Neural progenitor cell (in vitro differentiated cells): Measurements from ENCODE around the gene RFXAP. TPM values are rescaled to one million over a fixed set of nuclear protein-coding genes. Genes with fewer than 3 reads are reported as not detected.
"Not testable (repeated sequence)": the region's sequence is repeated elsewhere in the genome, so short reads cannot be mapped to it uniquely, and the experiment has no call there.

Experiments
- DNase-seq: peaks from one replicate; pipeline ENCODE4 v3.0.0-alpha.2; 2016; ENCODE audit warnings: low spot score
- H2AFZ ChIP-seq: fragments of 200-600 bp; sonication (generic); replicated peaks from 2 replicates; pipeline ENCODE4 v1.6.1; 2016; ENCODE audit warnings: antibody characterized with exemption
- H3F3A ChIP-seq: fragments of 200-600 bp; sonication (generic); 2 replicates; pipeline ENCODE4 v1.6.1; 2016; ENCODE audit warnings: antibody characterized with exemption, low read depth
- H3K27ac ChIP-seq: fragments of 200-600 bp; sonication (generic); 2 replicates; pipeline ENCODE4 v1.5.1; 2016; ENCODE audit warnings: mild to moderate bottlenecking
- H3K27me3 ChIP-seq: fragments of 200-600 bp; sonication (generic); 2 replicates; pipeline ENCODE4 v1.6.1; 2016; ENCODE audit warnings: mild to moderate bottlenecking, moderate library complexity
- H3K36me3 ChIP-seq: fragments of 200-600 bp; sonication (generic); 2 replicates; pipeline ENCODE4 v1.5.1; 2016
- H3K4me1 ChIP-seq: fragments of 200-600 bp; sonication (generic); 2 replicates; pipeline ENCODE4 v1.6.1; 2016; ENCODE audit warnings: mixed run types
- H3K4me2 ChIP-seq: fragments of 200-600 bp; sonication (generic); 2 replicates; pipeline ENCODE4 v1.6.1; 2016
- H3K4me3 ChIP-seq: fragments of 200-600 bp; sonication (generic); 2 replicates; pipeline ENCODE4 v1.5.1; 2016
- H3K79me2 ChIP-seq: fragments of 200-600 bp; sonication (generic); 2 replicates; pipeline ENCODE4 v1.6.1; 2016; ENCODE audit warnings: low read depth
- H3K9ac ChIP-seq: fragments of 200-600 bp; sonication (generic); 2 replicates; pipeline ENCODE4 v1.6.1; 2016
- H3K9me3 ChIP-seq: fragments of 200-600 bp; sonication (generic); 2 replicates; pipeline ENCODE4 v1.5.1; 2016; ENCODE audit warnings: low read depth
- H4K20me1 ChIP-seq: fragments of 200-600 bp; sonication (generic); 2 replicates; pipeline ENCODE4 v1.6.1; 2016; ENCODE audit warnings: low read depth
- H3K27ac Mint-ChIP-seq: 3 replicates; pipeline ENCODE4 v1.8.0; 2021; ENCODE audit warnings: mixed read lengths
- H3K27me3 Mint-ChIP-seq: 2 replicates; pipeline ENCODE4 v1.8.0; 2022; ENCODE audit warnings: low read depth, mild to moderate bottlenecking, inconsistent platforms, moderate library complexity, mixed read lengths; ENCODE audit not compliant: insufficient read depth
- H3K36me3 Mint-ChIP-seq: 3 replicates; pipeline ENCODE4 v1.8.0; 2021; ENCODE audit warnings: mixed read lengths
- H3K4me1 Mint-ChIP-seq: 3 replicates; pipeline ENCODE4 v1.8.0; 2021; ENCODE audit warnings: mixed read lengths
- H3K4me3 Mint-ChIP-seq: 3 replicates; pipeline ENCODE4 v1.8.0; 2021; ENCODE audit warnings: mild to moderate bottlenecking, moderate library complexity, mixed read lengths
- H3K9me3 Mint-ChIP-seq: 3 replicates; pipeline ENCODE4 v1.8.0; 2020; ENCODE audit warnings: mixed read lengths
- CTCF ChIP-seq: fragments of 200-600 bp; sonication (generic); IDR thresholded peaks from 2 replicates; pipeline ENCODE4 v1.5.1; 2017; ENCODE audit warnings: antibody characterized with exemption, mild to moderate bottlenecking
- EZH2 ChIP-seq: fragments of 200-600 bp; sonication (generic); IDR thresholded peaks from 2 replicates; pipeline ENCODE4 v1.6.1; 2017; ENCODE audit warnings: antibody characterized with exemption, mild to moderate bottlenecking, moderate library complexity
- EZH2phosphoT487 ChIP-seq: fragments of 200-600 bp; sonication (generic); IDR thresholded peaks from 2 replicates; pipeline ENCODE4 v1.6.1; 2017; ENCODE audit warnings: antibody characterized with exemption
- total RNA-seq: library from RNA; depleted of rRNA; stranded (reverse); fragments of >200 nt; gene quantifications from 2 replicates; pipeline ENCODE4 v1.2.3, GENCODE V29; 2015; ENCODE audit warnings: low replicate concordance

Gene RFXAP
- total RNA-seq, 1 donor from 2014 or later, result 10.4 TPM

- H3K36me3 Mint-ChIP-seq, result no peaks in the 10 kb centered on the region
- H3K79me2 ChIP-seq, result no peaks in the 10 kb centered on the region
- H3K27me3 ChIP-seq, result no peaks in the 10 kb centered on the region
- peaks cover 2% of the 10 kb centered on the region for H3K9me3 Mint-ChIP-seq
- H4K20me1 ChIP-seq, result no peaks in the 10 kb centered on the region
- DNase-seq, result no peak
- peaks cover 9% of the 10 kb centered on the region for H3F3A ChIP-seq
- peaks cover 7% of the 10 kb centered on the region for H3K27me3 Mint-ChIP-seq
- no peak overlapping the region for H3K4me3 ChIP-seq
- no peak overlapping the region for H3K4me2 ChIP-seq
- peak overlapping the region; percentile 72 for H3K27ac Mint-ChIP-seq
- peaks cover 10% of the 10 kb centered on the region for H3K4me1 ChIP-seq
- H3K9me3 ChIP-seq, result no peaks in the 10 kb centered on the region
- H3K4me3 Mint-ChIP-seq, result no peak overlapping the region
- H3K36me3 ChIP-seq, result no peaks in the 10 kb centered on the region
- no peak overlapping the region for H3K9ac ChIP-seq
- H3K4me1 Mint-ChIP-seq, result peaks cover 32% of the 10 kb centered on the region
- H2AFZ ChIP-seq, result no peak overlapping the region
- no peak overlapping the region for H3K27ac ChIP-seq
- no peak for TF ChIP-seq EZH2
- TF ChIP-seq EZH2phosphoT487, result no peak
Measured at GRCh38 chr13:36783890-36784289, 35.1 kb upstream of the RFXAP start.

GRCh38 chr13:36786175-36786574 is 32.8 kb upstream of the RFXAP start:
- not testable (repeated sequence) for H3K4me3 Mint-ChIP-seq, H3K27me3 Mint-ChIP-seq, H3K4me2 ChIP-seq, H3K27ac ChIP-seq, H3K9ac ChIP-seq, H3K9me3 Mint-ChIP-seq, H3K79me2 ChIP-seq, H3K27me3 ChIP-seq, H3F3A ChIP-seq, H4K20me1 ChIP-seq, DNase-seq, H3K36me3 ChIP-seq, H3K36me3 Mint-ChIP-seq, H2AFZ ChIP-seq, H3K9me3 ChIP-seq, H3K4me3 ChIP-seq, H3K4me1 ChIP-seq
- H3K27ac Mint-ChIP-seq, result peak overlapping the region; percentile 67
- H3K4me1 Mint-ChIP-seq, result peaks cover 24% of the 10 kb centered on the region

DNA sequence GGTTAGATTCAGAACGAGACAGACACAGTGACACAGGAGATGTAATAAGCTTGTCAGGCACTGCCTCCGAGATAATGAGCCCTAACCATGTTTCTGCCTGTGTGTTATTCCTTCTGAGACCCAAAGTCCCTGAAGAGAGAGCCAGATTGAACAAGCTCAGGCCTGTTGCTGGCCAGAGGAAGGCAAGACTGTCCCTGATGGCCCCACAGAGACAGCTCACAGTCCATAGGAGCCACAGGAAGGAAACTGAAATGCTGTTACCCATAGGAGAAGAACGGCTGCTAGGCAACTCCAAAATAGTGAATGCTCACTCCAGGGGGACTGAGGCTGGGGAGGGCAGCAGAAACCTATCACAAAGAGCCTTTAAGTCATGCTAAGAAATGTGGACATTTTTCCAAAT is 31.8 kb upstream of the RFXAP start:
- Histone ChIP-seq H3K27me3 (no peaks in the 10 kb centered on the region), H3K4me1 (peaks cover 4% of the 10 kb centered on the region), H4K20me1 (no peaks in the 10 kb centered on the region), H3K9me3 (no peaks in the 10 kb centered on the region), H3K79me2 (no peaks in the 10 kb centered on the region), H3K4me2 (no peak overlapping the region), H3K9ac (no peak overlapping the region), H3F3A (no peaks in the 10 kb centered on the region), H3K27ac (no peak overlapping the region), H3K36me3 (no peaks in the 10 kb centered on the region), H2AFZ (peak overlapping the region; percentile 81), H3K4me3 (no peak overlapping the region)
- Mint-ChIP-seq H3K27ac (peak overlapping the region; percentile 67), H3K36me3 (no peaks in the 10 kb centered on the region), H3K4me3 (peak overlapping the region; percentile 22), H3K27me3 (no peaks in the 10 kb centered on the region), H3K4me1 (peaks cover 24% of the 10 kb centered on the region), H3K9me3 (no peaks in the 10 kb centered on the region)
- DNase-seq, result no peak
- TF ChIP-seq EZH2, result no peak
- TF ChIP-seq CTCF, result no peak
- TF ChIP-seq EZH2phosphoT487, result no peak

DNA sequence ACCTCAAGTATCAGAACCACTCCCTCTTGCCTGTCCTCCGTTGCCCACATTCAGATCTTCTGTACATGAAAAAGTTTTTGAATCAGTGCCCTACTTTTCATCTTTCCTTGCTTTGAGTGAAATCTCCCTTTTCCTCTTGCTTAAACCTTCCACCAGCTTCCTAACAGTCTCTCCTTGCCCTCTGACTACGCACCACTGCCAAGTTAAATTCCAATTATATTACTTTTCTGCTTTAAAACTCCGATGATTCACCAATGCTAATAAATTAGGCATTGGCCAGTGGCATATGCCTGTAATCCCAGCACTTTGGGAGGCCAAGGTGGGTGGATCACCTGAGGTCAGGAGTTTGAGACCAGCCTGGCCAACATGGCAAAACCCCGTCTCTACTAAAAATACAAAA is 30.7 kb upstream of the RFXAP start:
- Histone ChIP-seq H3K9me3 (no peaks in the 10 kb centered on the region), H3K27me3 (no peaks in the 10 kb centered on the region), H3F3A (no peaks in the 10 kb centered on the region), H3K4me3 (no peak overlapping the region), H2AFZ (peak overlapping the region; percentile 30), H3K9ac (no peak overlapping the region), H3K27ac (no peak overlapping the region), H3K36me3 (no peaks in the 10 kb centered on the region), H4K20me1 (no peaks in the 10 kb centered on the region), H3K79me2 (no peaks in the 10 kb centered on the region), H3K4me1 (peaks cover 4% of the 10 kb centered on the region), H3K4me2 (no peak overlapping the region)
- Mint-ChIP-seq H3K27me3 (no peaks in the 10 kb centered on the region), H3K36me3 (no peaks in the 10 kb centered on the region), H3K9me3 (no peaks in the 10 kb centered on the region), H3K4me1 (peaks cover 24% of the 10 kb centered on the region), H3K4me3 (no peak overlapping the region), H3K27ac (no peak overlapping the region)
- no peak for DNase-seq
- TF ChIP-seq CTCF, result no peak
- no peak for TF ChIP-seq EZH2
- no peak for TF ChIP-seq EZH2phosphoT487
